Measurements from ENCODE around the gene PRLHR.

PRLHR gene

DNA sequence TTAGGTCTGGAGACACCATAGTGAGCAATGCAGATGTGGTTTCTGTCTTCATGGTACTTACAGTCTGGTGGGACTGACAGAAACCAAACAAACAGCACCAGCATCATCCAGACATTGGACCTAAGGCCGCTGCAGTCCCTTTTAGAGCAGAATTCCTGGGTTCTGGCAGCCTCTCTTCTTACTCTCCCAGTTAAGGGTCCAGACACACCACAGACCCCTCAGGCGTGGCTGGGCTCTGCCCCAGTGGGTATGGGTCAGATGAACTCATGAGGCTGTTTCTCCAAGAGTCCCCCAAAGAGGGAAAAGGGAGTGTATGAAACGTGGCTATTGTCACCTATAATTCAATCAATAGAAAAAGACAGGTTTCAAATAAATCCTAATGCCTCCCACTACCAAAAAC, 31.3 kb downstream of the PRLHR start:
- Histone ChIP-seq H3K27me3 (ENCODE audit: insufficient read depth, low read length) (no peaks in the 10 kb centered on the region), H3K4ac (ENCODE audit: low read depth, low read length) (no peak overlapping the region), H2BK5ac (ENCODE audit: low read depth, low read length, poor library complexity) (no peak overlapping the region), H4K8ac (ENCODE audit: low read depth, low read length) (no peak overlapping the region), H3K79me1 (ENCODE audit: low read length) (no peaks in the 10 kb centered on the region), H3K9me3 (ENCODE audit: insufficient read depth, low read depth, low read length) (no peaks in the 10 kb centered on the region), H2BK12ac (ENCODE audit: low read length) (no peak overlapping the region), H3K79me2 (ENCODE audit: control insufficient read depth, insufficient read depth, low read length, poor library complexity) (no peaks in the 10 kb centered on the region), H3K27ac (ENCODE audit: low read depth, low read length) (no peak overlapping the region), H2BK120ac (ENCODE audit: insufficient read depth, low read length, poor library complexity) (no peak overlapping the region), H3K4me1 (ENCODE audit: control insufficient read depth in 1 of 2, insufficient read depth in 2 of 2, low read length in 2 of 2) (no peaks in the 10 kb centered on the region), H3K23ac (ENCODE audit: low read length) (no peak overlapping the region), H3K18ac (ENCODE audit: low read length) (no peak overlapping the region), H3K9ac (ENCODE audit: low read length) (no peak overlapping the region), H4K12ac (ENCODE audit: low read depth, low read length) (no peak overlapping the region), H3K14ac (ENCODE audit: low read length) (no peak overlapping the region), H3K4me3 (ENCODE audit: low read depth, low read length) (no peak overlapping the region), H3K36me3 (ENCODE audit: control insufficient read depth in 1 of 2, insufficient read depth in 2 of 2, low read length in 2 of 2) (no peaks in the 10 kb centered on the region), H4K91ac (ENCODE audit: low read depth, low read length) (no peak overlapping the region), H2AFZ (ENCODE audit: insufficient read depth, low read length, poor library complexity) (no peak overlapping the region), H2AK5ac (ENCODE audit: low read length) (no peak overlapping the region), H3K4me2 (ENCODE audit: low read length) (no peak overlapping the region)
- DNase-seq = no peak
- WGBS (ENCODE audit: extremely low coverage, insufficient coverage, insufficient read length) = no CpG with 5 or more reads among the region's 3 CpGs

- Histone ChIP-seq H2BK5ac (ENCODE audit: low read depth, low read length, poor library complexity) (no peak overlapping the region), H3K36me3 (ENCODE audit: control insufficient read depth in 1 of 2, insufficient read depth in 2 of 2, low read length in 2 of 2) (no peaks in the 10 kb centered on the region), H4K12ac (ENCODE audit: low read depth, low read length) (no peak overlapping the region), H3K9me3 (ENCODE audit: insufficient read depth, low read depth, low read length) (no peaks in the 10 kb centered on the region), H3K23ac (ENCODE audit: low read length) (no peak overlapping the region), H3K27me3 (ENCODE audit: insufficient read depth, low read length) (no peaks in the 10 kb centered on the region), H3K18ac (ENCODE audit: low read length) (no peak overlapping the region), H3K79me1 (ENCODE audit: low read length) (no peaks in the 10 kb centered on the region), H4K91ac (ENCODE audit: low read depth, low read length) (no peak overlapping the region), H3K9ac (ENCODE audit: low read length) (no peak overlapping the region), H3K14ac (ENCODE audit: low read length) (no peak overlapping the region), H3K4me3 (ENCODE audit: low read depth, low read length) (no peak overlapping the region), H3K4me2 (ENCODE audit: low read length) (no peak overlapping the region), H3K27ac (ENCODE audit: low read depth, low read length) (no peak overlapping the region), H4K8ac (ENCODE audit: low read depth, low read length) (no peak overlapping the region), H2BK120ac (ENCODE audit: insufficient read depth, low read length, poor library complexity) (no peak overlapping the region), H3K4me1 (ENCODE audit: control insufficient read depth in 1 of 2, insufficient read depth in 2 of 2, low read length in 2 of 2) (no peaks in the 10 kb centered on the region), H2AFZ (ENCODE audit: insufficient read depth, low read length, poor library complexity) (no peak overlapping the region), H3K4ac (ENCODE audit: low read depth, low read length) (no peak overlapping the region), H3K79me2 (ENCODE audit: control insufficient read depth, insufficient read depth, low read length, poor library complexity) (no peaks in the 10 kb centered on the region), H2BK12ac (ENCODE audit: low read length) (no peak overlapping the region), H2AK5ac (ENCODE audit: low read length) (no peak overlapping the region)
- WGBS (ENCODE audit: extremely low coverage, insufficient coverage, insufficient read length) = no CpG with 5 or more reads among the region's 3 CpGs
- DNase-seq = no peak
Measured at GRCh38 chr10:118563373-118563890, 32.0 kb downstream of the PRLHR start.

GRCh38 chr10:118562851-118563250, 32.6 kb downstream of the PRLHR start:
- H3K9ac ChIP-seq (ENCODE audit: low read length) = no peak overlapping the region
- no peaks in the 10 kb centered on the region for H3K27me3 ChIP-seq (ENCODE audit: insufficient read depth, low read length)
- no peaks in the 10 kb centered on the region for H3K79me1 ChIP-seq (ENCODE audit: low read length)
- no peak overlapping the region for H4K91ac ChIP-seq (ENCODE audit: low read depth, low read length)
- H2BK120ac ChIP-seq (ENCODE audit: insufficient read depth, low read length, poor library complexity) = no peak overlapping the region
- H3K4ac ChIP-seq (ENCODE audit: low read depth, low read length) = no peak overlapping the region
- H3K36me3 ChIP-seq (ENCODE audit: control insufficient read depth in 1 of 2, insufficient read depth in 2 of 2, low read length in 2 of 2) = no peaks in the 10 kb centered on the region
- H4K12ac ChIP-seq (ENCODE audit: low read depth, low read length) = no peak overlapping the region
- H3K4me3 ChIP-seq (ENCODE audit: low read depth, low read length) = no peak overlapping the region
- no peak overlapping the region for H2BK5ac ChIP-seq (ENCODE audit: low read depth, low read length, poor library complexity)
- no peaks in the 10 kb centered on the region for H3K9me3 ChIP-seq (ENCODE audit: insufficient read depth, low read depth, low read length)
- H3K4me1 ChIP-seq (ENCODE audit: control insufficient read depth in 1 of 2, insufficient read depth in 2 of 2, low read length in 2 of 2) = no peaks in the 10 kb centered on the region
- no CpG with 5 or more reads among the region's 1 CpG for WGBS (ENCODE audit: extremely low coverage, insufficient coverage, insufficient read length)
- H2BK12ac ChIP-seq (ENCODE audit: low read length) = no peak overlapping the region
- no peak overlapping the region for H3K27ac ChIP-seq (ENCODE audit: low read depth, low read length)
- H2AFZ ChIP-seq (ENCODE audit: insufficient read depth, low read length, poor library complexity) = no peak overlapping the region
- no peak overlapping the region for H3K14ac ChIP-seq (ENCODE audit: low read length)
- H3K23ac ChIP-seq (ENCODE audit: low read length) = no peak overlapping the region
- H4K8ac ChIP-seq (ENCODE audit: low read depth, low read length) = no peak overlapping the region
- no peak overlapping the region for H3K4me2 ChIP-seq (ENCODE audit: low read length)
- no peak for DNase-seq
- no peak overlapping the region for H3K18ac ChIP-seq (ENCODE audit: low read length)
- H3K79me2 ChIP-seq (ENCODE audit: control insufficient read depth, insufficient read depth, low read length, poor library complexity) = no peaks in the 10 kb centered on the region
- no peak overlapping the region for H2AK5ac ChIP-seq (ENCODE audit: low read length)

DNA sequence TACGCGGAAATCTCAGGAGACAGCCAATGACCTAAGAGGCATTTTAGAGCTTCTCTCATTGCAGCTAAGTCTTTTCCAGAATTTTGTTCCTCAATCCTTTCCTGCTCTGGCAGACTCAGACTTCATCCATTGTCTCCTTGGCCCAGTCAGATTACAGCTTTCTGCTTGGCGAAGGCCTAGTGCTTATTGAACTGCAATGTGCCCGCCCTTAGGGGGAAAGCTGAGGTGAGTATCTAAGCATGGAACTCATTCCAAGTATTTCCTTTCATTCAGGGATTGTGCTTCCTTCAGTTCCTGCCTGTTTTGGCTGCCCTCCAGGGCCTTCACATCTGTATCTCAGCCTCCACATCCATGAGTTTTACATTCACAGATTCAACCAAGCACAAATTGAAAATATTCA, 37.5 kb downstream of the PRLHR start:
- no peak for DNase-seq
- no CpG with 5 or more reads among the region's 4 CpGs for whole genome bisulfite sequencing (ENCODE audit: extremely low coverage, insufficient coverage, insufficient read length)

More for the DNA sequence above, 37.5 kb downstream of the PRLHR start:
- Histone ChIP-seq H3K79me1 (ENCODE audit: low read length) (no peaks in the 10 kb centered on the region), H3K79me2 (ENCODE audit: control insufficient read depth, insufficient read depth, low read length, poor library complexity) (no peaks in the 10 kb centered on the region), H3K4me2 (ENCODE audit: low read length) (no peak overlapping the region), H2BK12ac (ENCODE audit: low read length) (no peak overlapping the region), H4K8ac (ENCODE audit: low read depth, low read length) (no peak overlapping the region), H3K4me3 (ENCODE audit: low read depth, low read length) (no peak overlapping the region), H2BK5ac (ENCODE audit: low read depth, low read length, poor library complexity) (no peak overlapping the region), H3K14ac (ENCODE audit: low read length) (no peak overlapping the region), H3K4me1 (ENCODE audit: control insufficient read depth in 1 of 2, insufficient read depth in 2 of 2, low read length in 2 of 2) (no peaks in the 10 kb centered on the region), H4K91ac (ENCODE audit: low read depth, low read length) (no peak overlapping the region), H4K12ac (ENCODE audit: low read depth, low read length) (no peak overlapping the region), H3K4ac (ENCODE audit: low read depth, low read length) (no peak overlapping the region), H2BK120ac (ENCODE audit: insufficient read depth, low read length, poor library complexity) (no peak overlapping the region), H2AK5ac (ENCODE audit: low read length) (no peak overlapping the region), H3K23ac (ENCODE audit: low read length) (no peak overlapping the region), H3K27me3 (ENCODE audit: insufficient read depth, low read length) (no peaks in the 10 kb centered on the region), H2AFZ (ENCODE audit: insufficient read depth, low read length, poor library complexity) (no peak overlapping the region), H3K18ac (ENCODE audit: low read length) (no peak overlapping the region), H3K9ac (ENCODE audit: low read length) (no peak overlapping the region), H3K36me3 (ENCODE audit: control insufficient read depth in 1 of 2, insufficient read depth in 2 of 2, low read length in 2 of 2) (no peaks in the 10 kb centered on the region), H3K27ac (ENCODE audit: low read depth, low read length) (no peak overlapping the region), H3K9me3 (ENCODE audit: insufficient read depth, low read depth, low read length) (no peaks in the 10 kb centered on the region)

Data from trophoblast cell (in vitro differentiated cells and primary cell).